WTC11 (cell line): ENCODE measurements around the gene TMEM87A. TPM values are rescaled to one million over a fixed set of nuclear protein-coding genes. Genes with fewer than 3 reads are reported as not detected.

Source experiments
- ATAC-seq: fragments of 200-7000 bp; cut with Tn5 transposase; 2 replicates; pipeline ENCODE4 v1.10.0; 2021; ENCODE audit warnings: mild to moderate bottlenecking, moderate library complexity
- CTCF ChIA-PET: fragments of 300-600 bp; sonication (Branson Sonifier 250); formaldehyde crosslinking; loops from one replicate; lab custom pipeline; 2021; ENCODE audit warnings: antibody characterized with exemption; lab: Charles Lee
- POLR2A ChIA-PET: fragments of 350-600 bp; sonication (Branson Sonifier 250); formaldehyde crosslinking; loops from one replicate; lab custom pipeline; 2021; ENCODE audit warnings: antibody characterized with exemption; lab: Charles Lee
- DNase-seq: peaks from one replicate; pipeline ENCODE4 v3.0.0; 2021; ENCODE audit warnings: low spot score
- H3K27ac Mint-ChIP-seq: 2 replicates; pipeline ENCODE4 v1.8.0; 2021; ENCODE audit warnings: mixed read lengths
- H3K27me3 Mint-ChIP-seq: 2 replicates; pipeline ENCODE4 v1.8.0; 2021; ENCODE audit warnings: low read depth, mild to moderate bottlenecking, moderate library complexity, mixed read lengths
- H3K36me3 Mint-ChIP-seq: 2 replicates; pipeline ENCODE4 v1.8.0; 2021; ENCODE audit warnings: mixed read lengths
- H3K4me1 Mint-ChIP-seq: 2 replicates; pipeline ENCODE4 v1.8.0; 2022; ENCODE audit warnings: mixed read lengths
- H3K4me3 Mint-ChIP-seq: 2 replicates; pipeline ENCODE4 v1.8.0; 2021; ENCODE audit warnings: mild to moderate bottlenecking, moderate library complexity, mixed read lengths
- H3K9me3 Mint-ChIP-seq: 2 replicates; pipeline ENCODE4 v1.8.0; 2021; ENCODE audit warnings: mixed read lengths
- AR ChIP-seq: fragments of 250-450 bp; sonication (Bioruptor Pico); IDR thresholded peaks from 2 replicates; pipeline ENCODE4 v1.9.0; 2021; ENCODE audit warnings: mild to moderate bottlenecking
- CTCF ChIP-seq: fragments of 200-600 bp; IDR thresholded peaks from 2 replicates; pipeline ENCODE4 v1.8.0; 2022; ENCODE audit warnings: antibody characterized with exemption
- E2F1 ChIP-seq: sonication (generic); formaldehyde crosslinking; IDR thresholded peaks from 2 replicates; pipeline ENCODE4 v1.8.0; 2022; ENCODE audit warnings: mild to moderate bottlenecking, missing genetic modification reagents
- E2F5 ChIP-seq: sonication (generic); formaldehyde crosslinking; IDR thresholded peaks from 2 replicates; pipeline ENCODE4 v1.8.1; 2022; ENCODE audit warnings: mild to moderate bottlenecking, moderate library complexity, missing genetic modification reagents
- ELF4 ChIP-seq: sonication (generic); formaldehyde crosslinking; IDR thresholded peaks from 2 replicates; pipeline ENCODE4 v1.8.1; 2022; ENCODE audit warnings: low read depth, mild to moderate bottlenecking, moderate library complexity, missing genetic modification reagents
- EMX1 ChIP-seq: fragments of 250-450 bp; sonication (Bioruptor Pico); IDR thresholded peaks from 2 replicates; pipeline ENCODE4 v1.8.0; 2021; ENCODE audit warnings: mild to moderate bottlenecking
- FOXP1 ChIP-seq: sonication (generic); formaldehyde crosslinking; IDR thresholded peaks from 2 replicates; pipeline ENCODE4 v1.8.0; 2022; ENCODE audit warnings: missing genetic modification reagents, mild to moderate bottlenecking, moderate library complexity, borderline replicate concordance
- GABPB1 ChIP-seq: sonication (generic); formaldehyde crosslinking; IDR thresholded peaks from 2 replicates; pipeline ENCODE4 v1.8.1; 2023; ENCODE audit warnings: mild to moderate bottlenecking, missing genetic modification reagents
- HMGA2 ChIP-seq: fragments of 250-450 bp; sonication (Bioruptor Pico); IDR thresholded peaks from 2 replicates; pipeline ENCODE4 v1.4.0; 2021; ENCODE audit warnings: mild to moderate bottlenecking, moderate library complexity
- JUN ChIP-seq: sonication (generic); formaldehyde crosslinking; IDR thresholded peaks from 2 replicates; pipeline ENCODE4 v1.8.0; 2023; ENCODE audit warnings: mild to moderate bottlenecking, missing genetic modification reagents
- NR1H2 ChIP-seq: sonication (generic); formaldehyde crosslinking; IDR thresholded peaks from 2 replicates; pipeline ENCODE4 v1.9.0; 2021; ENCODE audit warnings: mild to moderate bottlenecking, moderate library complexity, missing genetic modification reagents
- SMAD4 ChIP-seq: sonication (generic); formaldehyde crosslinking; IDR thresholded peaks from 2 replicates; pipeline ENCODE4 v1.8.0; 2022; ENCODE audit warnings: mild to moderate bottlenecking, missing genetic modification reagents
- STAT6 ChIP-seq: sonication (generic); formaldehyde crosslinking; conservative IDR thresholded peaks from 2 replicates; pipeline ENCODE4 v1.8.1; 2023; ENCODE audit warnings: mild to moderate bottlenecking, low read depth, missing genetic modification reagents, moderate library complexity
- ZBTB43 ChIP-seq: sonication (generic); formaldehyde crosslinking; IDR thresholded peaks from 2 replicates; pipeline ENCODE4 v1.8.1; 2023; ENCODE audit warnings: mild to moderate bottlenecking, missing genetic modification reagents
- ZNF121 ChIP-seq: sonication (generic); formaldehyde crosslinking; IDR thresholded peaks from 2 replicates; pipeline ENCODE4 v1.8.0; 2023; ENCODE audit warnings: missing genetic modification reagents
- ZNF138 ChIP-seq: sonication (generic); formaldehyde crosslinking; conservative IDR thresholded peaks from 2 replicates; pipeline ENCODE4 v1.8.1; 2022; ENCODE audit warnings: mild to moderate bottlenecking, moderate library complexity, missing genetic modification reagents
- ZNF317 ChIP-seq: sonication (generic); formaldehyde crosslinking; IDR thresholded peaks from 2 replicates; pipeline ENCODE4 v1.8.1; 2023; ENCODE audit warnings: low read depth, mild to moderate bottlenecking, moderate library complexity, missing genetic modification reagents, borderline replicate concordance
- total RNA-seq: library from RNA; stranded (reverse); gene quantifications from 3 replicates; pipeline ENCODE4 v1.2.3, GENCODE V29; 2021

The TMEM87A gene
- total RNA-seq, 1 experiment from 2014 or later = 32.4 TPM

- no peak for TF ChIP-seq AR
These were observed 8.4 kb downstream of the TMEM87A start (continued) for GRCh38 chr15:42264795-42265194.

- Mint-ChIP-seq H3K27ac (no peak overlapping the region), H3K4me3 (no peak overlapping the region), H3K9me3 (peaks cover 70% of the 10 kb centered on the region), H3K4me1 (no peaks in the 10 kb centered on the region), H3K36me3 (peaks cover 94% of the 10 kb centered on the region), H3K27me3 (no peaks in the 10 kb centered on the region; the same call in 1 of the 2 replicates)
- no peak for TF ChIP-seq SMAD4 (CRISPR knock-in tag)
- no peak for TF ChIP-seq EMX1 (CRISPR knock-in tag)
- no peak for TF ChIP-seq E2F5
- no peak for TF ChIP-seq ELF4 (CRISPR knock-in tag)
- no peak for TF ChIP-seq STAT6 (CRISPR knock-in tag)
- TF ChIP-seq ZBTB43 (CRISPR knock-in tag) = no peak
- no peak for TF ChIP-seq ZNF138 (CRISPR knock-in tag)
- TF ChIP-seq CTCF = no peak
- no peak for TF ChIP-seq NR1H2 (CRISPR knock-in tag)
- TF ChIP-seq JUN (CRISPR knock-in tag) = no peak
- TF ChIP-seq HMGA2 = no peak
- no peak for TF ChIP-seq E2F1
- no peak for TF ChIP-seq GABPB1 (CRISPR knock-in tag)
- no peak for TF ChIP-seq FOXP1 (CRISPR knock-in tag)
- no peak for TF ChIP-seq ZNF121 (CRISPR knock-in tag)
- no peak for TF ChIP-seq ZNF317 (CRISPR knock-in tag)
- no peak for DNase-seq
- ChIA-PET POLR2A (no interaction called here), CTCF (interaction anchor here (1.8 kb wide), 1 partner anchor 132 kb away, joined by 4 read pairs; no protein-coding TSS in a partner anchor)
- no peak for ATAC-seq
These were observed 19.9 kb downstream of the TMEM87A start for GRCh38 chr15:42253300-42253699.
